NB4 (cell line): ENCODE measurements around the gene PPEF2.

Experiments
- DNase-seq: peaks from one replicate; pipeline ENCODE4 v3.0.0; 2010; ENCODE audit warnings: low read depth
- H3K4me3 ChIP-seq: one replicate; pipeline ENCODE4 v1.5.1; 2011; ENCODE audit warnings: mild to moderate bottlenecking, low read depth, low read length, moderate library complexity
- CTCF ChIP-seq: IDR thresholded peaks from one replicate; pipeline ENCODE4 v1.5.1; 2012; ENCODE audit warnings: low read depth, low read length
- MAX ChIP-seq: IDR thresholded peaks from 2 replicates; pipeline ENCODE4 v1.6.1; 2011; ENCODE audit warnings: low read depth, low read length
- MYC ChIP-seq: IDR thresholded peaks from 2 replicates; pipeline ENCODE4 v1.6.1; 2011; ENCODE audit warnings: low read depth, low read length
- POLR2A ChIP-seq: IDR thresholded peaks from 2 replicates; pipeline ENCODE4 v1.6.1; 2011; ENCODE audit warnings: mild to moderate bottlenecking; ENCODE audit not compliant: insufficient read length; ENCODE audit errors: extremely low read depth

Gene PPEF2

GRCh38 chr4:75834772-75835154 lies 67.5 kb downstream of the PPEF2 start:
- H3K4me3 ChIP-seq: no peak overlapping the region
- TF ChIP-seq CTCF (no peak), POLR2A (no peak), MAX (no peak), MYC (no peak)
- DNase-seq: no peak

- H3K4me3 ChIP-seq: no peak overlapping the region
- TF ChIP-seq MAX: no peak
- peak; percentile 53 for DNase-seq
Measured at GRCh38 chr4:75834095-75834771, 68.0 kb downstream of the PPEF2 start.

- TF ChIP-seq CTCF (no peak), MAX (peak; percentile 45; the same call in 1 of the 2 replicates), POLR2A (no peak)
- DNase-seq: peak; percentile 57
- no peak overlapping the region for H3K4me3 ChIP-seq
Measured at GRCh38 chr4:75831856-75832405, 70.3 kb downstream of the PPEF2 start.

GRCh38 chr4:75830906-75831305 lies 71.3 kb downstream of the PPEF2 start:
- no peak overlapping the region for H3K4me3 ChIP-seq
- DNase-seq: no peak
- no peak for TF ChIP-seq POLR2A
- TF ChIP-seq CTCF: no peak
- TF ChIP-seq MAX: no peak
- TF ChIP-seq MYC: no peak

- TF ChIP-seq CTCF (no peak), MYC (no peak), MAX (no peak), POLR2A (no peak)
- H3K4me3 ChIP-seq: no peak overlapping the region
- no peak for DNase-seq
Measured at GRCh38 chr4:75823812-75824211, 78.4 kb downstream of the PPEF2 start.

GRCh38 chr4:75822416-75822815 lies 79.8 kb downstream of the PPEF2 start:
- DNase-seq: no peak
- no peak for TF ChIP-seq CTCF
- TF ChIP-seq POLR2A: no peak
- TF ChIP-seq MAX: no peak
- TF ChIP-seq MYC: no peak
- no peak overlapping the region for H3K4me3 ChIP-seq
